ENCODE measurements around the gene NEXN. TPM values are rescaled to one million over a fixed set of nuclear protein-coding genes. Genes with fewer than 3 reads are reported as not detected.

Gene NEXN
- 0.49 and 6.9 TPM in 2 replicates for total RNA-seq

GRCh38 chr1:77888081-77888780 is at the start of gene NEXN:
Gene NEXN, plus strand, starts transcription at chr1:77888624. Its CDS starts 27,483 bp downstream, at chr1:77916107.

GRCh38 chr1:77978969-77979876 is 90.8 kb downstream of the NEXN start, which contains the start of gene FUBP1:
Gene FUBP1, minus strand, starts transcription at chr1:77979072. Its CDS starts 68 bp downstream, at chr1:77979004.

Other genes starting within 250 kb of the NEXN start
- gene ZZZ3, start 206.0 kb upstream of the NEXN start, total RNA-seq: 35.1 and 139 TPM in 2 replicates
- gene USP33, start 128.8 kb upstream of the NEXN start, total RNA-seq: 41.1 and 106 TPM in 2 replicates
- gene MIGA1, start 109.0 kb upstream of the NEXN start, total RNA-seq: 5.2 and 17.9 TPM in 2 replicates
- 89.4 and 147 TPM in 2 replicates for gene FUBP1, start 90.4 kb downstream of the NEXN start, total RNA-seq
- 75.9 and 279 TPM in 2 replicates for gene DNAJB4, start 116.3 kb downstream of the NEXN start, total RNA-seq
- 14.4 and 21.7 TPM in 2 replicates for gene GIPC2, start 157.3 kb downstream of the NEXN start, total RNA-seq